Esophagus squamous epithelium (tissue), 5 donors: ENCODE measurements around the gene ITGA7. TPM values are rescaled to one million over a fixed set of nuclear protein-coding genes. Genes with fewer than 3 reads are reported as not detected.
A peak's percentile ranks its signal among the peaks of the same experiment; 100 is the strongest.

Experiments
- DNase-seq: peaks from one replicate; lab custom pipeline; 2025; lab: John Stamatoyannopoulos, UW
- H3K27ac ChIP-seq, 4 donors: fragments of 200-600 bp; sonication (generic); one replicate each; pipeline ENCODE4 v1.5.1; 2016 to 2019; ENCODE audit warnings: mild to moderate bottlenecking in 1 of 4
- H3K27me3 ChIP-seq, 4 donors: fragments of 200-600 bp; sonication (generic); 1 replicate in 3 of 4; 2 replicates in 1 of 4; pipeline versions ENCODE4 v1.5.1 to v1.6.0; 2017 to 2021; ENCODE audit warnings: antibody characterized with exemption in 1 of 4
- H3K36me3 ChIP-seq, 3 donors: fragments of 200-600 bp; sonication (generic); one replicate each; pipeline ENCODE4 v1.5.1; 2016 to 2019
- H3K4me1 ChIP-seq, 3 donors: fragments of 200-600 bp; sonication (generic); one replicate each; pipeline ENCODE4 v1.5.1; 2017 to 2019
- H3K4me3 ChIP-seq, 4 donors: fragments of 200-600 bp; sonication (generic); 1 replicate in 3 of 4; 2 replicates in 1 of 4; pipeline ENCODE4 v1.5.1; 2016 to 2019; ENCODE audit warnings: mild to moderate bottlenecking in 2 of 4, moderate library complexity in 1 of 4
- H3K9me3 ChIP-seq, 3 donors: fragments of 200-600 bp; sonication (generic); one replicate each; pipeline ENCODE4 v1.5.1; 2016 to 2019
- CTCF ChIP-seq, 6 experiments: fragments of 450-650 bp in 4 of 6; fragments of 200-600 bp in 2 of 6; sonication (generic) in 2 of 6; IDR thresholded peaks; one replicate each; pipeline ENCODE4 v1.5.1; 2016 to 2019; ENCODE audit warnings: antibody characterized with exemption in 6 of 6, mild to moderate bottlenecking in 4 of 6, moderate library complexity in 4 of 6
- POLR2A ChIP-seq, 4 donors: fragments of 450-650 bp; IDR thresholded peaks; one replicate each; pipeline ENCODE4 v1.6.1; 2017; ENCODE audit warnings: antibody characterized with exemption in 4 of 4, mild to moderate bottlenecking in 4 of 4, moderate library complexity in 3 of 4
- WGBS, 2 donors: methylation state at CpG; one replicate each; pipeline ENCODE4 v1.1.5; 2018; 5-methylcytosine and 5-hydroxymethylcytosine counted together
- intact Hi-C: fragments of 100-400 bp; cut with DNase I; formaldehyde crosslinking; loops from one replicate; pipeline ENCODE4 v1.15.0; 2022
- total RNA-seq, 4 donors: library from RNA; depleted of rRNA; stranded (reverse); fragments of >200 nt; gene quantifications; one replicate each; pipeline ENCODE4 v1.1.0, GENCODE V29; 2016
- donor health status: DM: yes; HTN: yes; CAD: no.

Gene ITGA7
- total RNA-seq, 4 donors from 2014 or later, result 1.1 to 26.3 (median 10.5) TPM

GRCh38 chr12:55737581-55738122, 29.9 kb upstream of the ITGA7 start:
- peak overlapping the region in 2 of 4 donors; percentile 57 to 66 for H3K4me3 ChIP-seq
- intact Hi-C loops, result no loop called here
- no peaks in the 10 kb centered on the region for H3K9me3 ChIP-seq
- DNase-seq, result no peak
- 0 to 17% methylated on average over 3 to 4 of the region's 4 CpGs for WGBS, 2 donors
- no peaks in the 10 kb centered on the region for H3K36me3 ChIP-seq
- peaks cover 15 to 43% (median 23%) of the 10 kb centered on the region in 3 donors for H3K4me1 ChIP-seq
- peak overlapping the region; percentile 63 to 85 (median 81) for H3K27ac ChIP-seq
- TF ChIP-seq POLR2A (IDR thresholded peaks at IDR 0.05) (no peak), CTCF (IDR thresholded peaks at IDR 0.05) (no peak)
- H3K27me3 ChIP-seq, result peaks cover 0 to 3% (median 0%) of the 10 kb centered on the region in 4 donors

GRCh38 chr12:55736780-55737580, 29.3 kb upstream of the ITGA7 start:
- Histone ChIP-seq H3K4me1 (peaks cover 15 to 41% (median 18%) of the 10 kb centered on the region in 3 donors), H3K4me3 (no peak overlapping the region), H3K9me3 (no peaks in the 10 kb centered on the region), H3K36me3 (no peaks in the 10 kb centered on the region), H3K27me3 (peaks cover 0 to 2% (median 0%) of the 10 kb centered on the region in 4 donors), H3K27ac (peak overlapping the region in 3 of 4 donors; percentile 78 to 85 (median 84))
- TF ChIP-seq POLR2A (IDR thresholded peaks at IDR 0.05), result no peak
- TF ChIP-seq CTCF (IDR thresholded peaks at IDR 0.05), result peak; percentile 56 to 87 (median 80)
- WGBS, 2 donors, result 30 to 39% methylated on average over 5 of the region's 6 CpGs
- intact Hi-C loops, result no loop called here
- no peak for DNase-seq

- intact Hi-C loops, result no loop called here
- Histone ChIP-seq H3K36me3 (no peaks in the 10 kb centered on the region), H3K4me1 (peaks cover 15 to 48% (median 18%) of the 10 kb centered on the region in 3 donors), H3K9me3 (no peaks in the 10 kb centered on the region), H3K27me3 (no peaks in the 10 kb centered on the region), H3K27ac (no peak overlapping the region), H3K4me3 (no peak overlapping the region)
- no peak for DNase-seq
- WGBS, 2 donors, result 50 to 58% methylated on average over 2 to 3 of the region's 3 CpGs
- TF ChIP-seq POLR2A (IDR thresholded peaks at IDR 0.05) (no peak), CTCF (IDR thresholded peaks at IDR 0.05) (no peak)
These were observed 28.4 kb upstream of the ITGA7 start for GRCh38 chr12:55736076-55736475.

- H3K9me3 ChIP-seq, result no peaks in the 10 kb centered on the region
- H3K36me3 ChIP-seq, result no peaks in the 10 kb centered on the region
- no peaks in the 10 kb centered on the region for H3K27me3 ChIP-seq
- DNase-seq, result no peak
- H3K27ac ChIP-seq, result no peak overlapping the region
- peaks cover 22 to 63% (median 28%) of the 10 kb centered on the region in 3 donors for H3K4me1 ChIP-seq
- intact Hi-C loops, result no loop called here
- H3K4me3 ChIP-seq, result no peak overlapping the region
- TF ChIP-seq CTCF (IDR thresholded peaks at IDR 0.05), result no peak
- WGBS, 2 donors, result 90% methylated on average over 2 of the region's 3 CpGs; no CpG with 5 or more reads in 1 of the 2 donors
These were observed 26.9 kb upstream of the ITGA7 start for GRCh38 chr12:55734595-55734994.

- no peaks in the 10 kb centered on the region for H3K36me3 ChIP-seq
- TF ChIP-seq POLR2A (IDR thresholded peaks at IDR 0.05) (no peak), CTCF (IDR thresholded peaks at IDR 0.05) (no peak)
- no peaks in the 10 kb centered on the region for H3K9me3 ChIP-seq
- no peak overlapping the region for H3K27ac ChIP-seq
- no peak overlapping the region for H3K4me3 ChIP-seq
- intact Hi-C loops, result no loop called here
- no peak for DNase-seq
- 82% methylated on average over 2 of the region's 2 CpGs for WGBS, 2 donors
- H3K4me1 ChIP-seq, result peaks cover 22 to 67% (median 28%) of the 10 kb centered on the region in 3 donors
- no peaks in the 10 kb centered on the region for H3K27me3 ChIP-seq
These were observed 26.2 kb upstream of the ITGA7 start for GRCh38 chr12:55733858-55734257.
